Thyroid gland (tissue), 4 donors: ENCODE results near the gene UGT1A5. TPM values are rescaled to one million over a fixed set of nuclear protein-coding genes. Genes with fewer than 3 reads are reported as not detected.
"Not testable (repeated sequence)": the region's sequence is repeated elsewhere in the genome, so short reads cannot be mapped to it uniquely, and the experiment has no call there.

ENCODE experiments used
- DNase-seq, 2 donors: peaks; one replicate each; pipeline ENCODE4 v3.0.0-alpha.2; 2019
- H3K27ac ChIP-seq, 3 donors: fragments of 200-600 bp; sonication (generic); 1 replicate in 2 of 3; 2 replicates in 1 of 3; pipeline ENCODE4 v1.5.1; 2016 to 2019; ENCODE audit warnings: mild to moderate bottlenecking in 1 of 3, moderate library complexity in 1 of 3
- H3K27me3 ChIP-seq: fragments of 200-600 bp; sonication (generic); one replicate; pipeline ENCODE4 v1.5.1; 2019
- H3K36me3 ChIP-seq, 2 donors: fragments of 200-600 bp; sonication (generic); one replicate each; pipeline ENCODE4 v1.5.1; 2016 to 2019
- H3K4me1 ChIP-seq, 2 donors: fragments of 200-600 bp; sonication (generic); one replicate each; pipeline ENCODE4 v1.5.1; 2017 to 2019
- H3K4me3 ChIP-seq, 3 donors: fragments of 200-600 bp; sonication (generic); replicated peaks in 1 of 3; 1 replicate in 2 of 3; 2 replicates in 1 of 3; pipeline ENCODE4 v1.5.1; 2016; ENCODE audit warnings: mild to moderate bottlenecking in 1 of 3
- H3K9me3 ChIP-seq: fragments of 200-600 bp; sonication (generic); one replicate; pipeline ENCODE4 v1.5.1; 2017
- CTCF ChIP-seq, 6 experiments: fragments of 200-600 bp in 3 of 6; fragments of 450-650 bp in 3 of 6; sonication (generic) in 3 of 6; IDR thresholded peaks; one replicate each; pipeline ENCODE4 v1.5.1; 2016 to 2019; ENCODE audit warnings: antibody characterized with exemption in 6 of 6, mild to moderate bottlenecking in 2 of 6, inconsistent platforms in 1 of 6, moderate library complexity in 1 of 6
- POLR2A ChIP-seq, 2 donors: fragments of 450-650 bp; IDR thresholded peaks; one replicate each; pipeline ENCODE4 v1.6.1; 2017; ENCODE audit warnings: antibody characterized with exemption in 2 of 2, mild to moderate bottlenecking in 2 of 2, moderate library complexity in 1 of 2
- WGBS, 2 donors: methylation state at CpG; one replicate each; pipeline ENCODE4 v1.1.5; 2017; 5-methylcytosine and 5-hydroxymethylcytosine counted together
- intact Hi-C: fragments of 100-400 bp; cut with DNase I; formaldehyde crosslinking; loops from one replicate; pipeline ENCODE4 v1.15.1; 2023
- total RNA-seq, 4 donors: library from RNA; depleted of rRNA; stranded (reverse); fragments of >200 nt; gene quantifications; one replicate each; pipeline ENCODE4 v1.2.3, GENCODE V29; 2016

Gene UGT1A5
- total RNA-seq, 4 donors from 2014 or later = 0.89 to 2.9 (median 1.3) TPM

GRCh38 chr2:233692648-233693047 lies 20.1 kb upstream of the UGT1A5 start, which contains the start of gene UGT1A6:
TSS of gene UGT1A6 (plus strand) at chr2:233692890. CDS start at chr2:233693005, 115 bp downstream.
- DNase-seq = no peak
- Histone ChIP-seq H3K27me3 (no peaks in the 10 kb centered on the region), H3K9me3 (no peaks in the 10 kb centered on the region), H3K4me3 (no peak within 1 kb of the TSS), H3K36me3 (no peaks in the 10 kb centered on the region), H3K4me1 (peaks cover 10 to 28% of the 10 kb centered on the region in 2 donors), H3K27ac (peak within 1 kb of the TSS; percentile 1 to 31 (median 13))
- intact Hi-C loops = no loop called here
- WGBS, 2 donors = 91 to 93% methylated on average over 4 of the region's 4 CpGs
- TF ChIP-seq POLR2A (IDR thresholded peaks at IDR 0.05) (no peak), CTCF (IDR thresholded peaks at IDR 0.05) (no peak)

- DNase-seq = no peak
- H3K27me3 ChIP-seq = no peaks in the 10 kb centered on the region
- H3K36me3 ChIP-seq = no peaks in the 10 kb centered on the region
- H3K27ac ChIP-seq = peak overlapping the region; percentile 5 to 31 (median 13)
- H3K4me3 ChIP-seq = no peak overlapping the region
- intact Hi-C loops = no loop called here
- TF ChIP-seq POLR2A (IDR thresholded peaks at IDR 0.05) (no peak), CTCF (IDR thresholded peaks at IDR 0.05) (no peak)
- WGBS, 2 donors = 66 to 76% methylated on average over 6 of the region's 6 CpGs
- no peaks in the 10 kb centered on the region for H3K9me3 ChIP-seq
- peaks cover 21 to 33% of the 10 kb centered on the region in 2 donors for H3K4me1 ChIP-seq
These were observed 18.7 kb upstream of the UGT1A5 start for GRCh38 chr2:233693963-233694362.

- no peak for TF ChIP-seq CTCF (IDR thresholded peaks at IDR 0.05)
- TF ChIP-seq POLR2A (IDR thresholded peaks at IDR 0.05) = no peak
- intact Hi-C loops = no loop called here
- no peaks in the 10 kb centered on the region for H3K9me3 ChIP-seq
- no peaks in the 10 kb centered on the region for H3K27me3 ChIP-seq
- 83 to 96% methylated on average over 4 of the region's 4 CpGs for WGBS, 2 donors
- no peak for DNase-seq
- no peak overlapping the region for H3K4me3 ChIP-seq
- peaks cover 21 to 24% of the 10 kb centered on the region in 2 donors for H3K4me1 ChIP-seq
- no peaks in the 10 kb centered on the region for H3K36me3 ChIP-seq
- H3K27ac ChIP-seq = peak overlapping the region; percentile 91 to 99 (median 96)
These were observed 14.0 kb upstream of the UGT1A5 start for GRCh38 chr2:233698740-233699139.

GRCh38 chr2:233699424-233700027 lies 13.2 kb upstream of the UGT1A5 start:
- DNase-seq = no peak
- TF ChIP-seq POLR2A (IDR thresholded peaks at IDR 0.05) (no peak), CTCF (IDR thresholded peaks at IDR 0.05) (no peak)
- no peaks in the 10 kb centered on the region for H3K9me3 ChIP-seq
- intact Hi-C loops = no loop called here
- H3K36me3 ChIP-seq = no peaks in the 10 kb centered on the region
- no peaks in the 10 kb centered on the region for H3K27me3 ChIP-seq
- H3K4me1 ChIP-seq = peaks cover 16 to 21% of the 10 kb centered on the region in 2 donors
- peak overlapping the region; percentile 91 to 99 (median 96) for H3K27ac ChIP-seq
- no peak overlapping the region for H3K4me3 ChIP-seq
- WGBS, 2 donors = 82 to 87% methylated on average over 8 of the region's 8 CpGs

GRCh38 chr2:233700028-233700635 lies 12.6 kb upstream of the UGT1A5 start:
- H3K27ac ChIP-seq = peak overlapping the region; percentile 91 to 99 (median 96)
- intact Hi-C loops = no loop called here

GRCh38 chr2:233700842-233701241 lies 11.9 kb upstream of the UGT1A5 start:
- Histone ChIP-seq H3K27ac (peak overlapping the region; percentile 4 to 99 (median 96)), H3K4me1 (peaks cover 23 to 26% of the 10 kb centered on the region in 2 donors)
- intact Hi-C loops, H3K27me3 ChIP-seq, DNase-seq, H3K36me3 ChIP-seq, H3K4me3 ChIP-seq, H3K9me3 ChIP-seq: not testable (repeated sequence)
- WGBS, 2 donors = 95% methylated on average over 5 of the region's 5 CpGs

More at GRCh38 chr2:233700028-233700635, 12.6 kb upstream of the UGT1A5 start:
- H3K36me3 ChIP-seq = no peaks in the 10 kb centered on the region
- WGBS, 2 donors = 18 to 20% methylated on average over 1 of the region's 1 CpG
- H3K4me1 ChIP-seq = peaks cover 16 to 21% of the 10 kb centered on the region in 2 donors
- DNase-seq = peak; percentile 72 to 75
- H3K9me3 ChIP-seq = no peaks in the 10 kb centered on the region
- no peaks in the 10 kb centered on the region for H3K27me3 ChIP-seq
- H3K4me3 ChIP-seq = no peak overlapping the region
- TF ChIP-seq POLR2A (IDR thresholded peaks at IDR 0.05) = peak in 1 of 2 donors; percentile 40
- TF ChIP-seq CTCF (IDR thresholded peaks at IDR 0.05) = no peak
